Measurements from ENCODE around the gene TMEM260.
"Not testable (repeated sequence)": the region's sequence is repeated elsewhere in the genome, so short reads cannot be mapped to it uniquely, and the experiment has no call there.

TMEM260 gene

GRCh38 chr14:56603648-56604047 lies 24.1 kb downstream of the TMEM260 start:
- DNase-seq: no peak

GRCh38 chr14:56608689-56609088 lies 29.1 kb downstream of the TMEM260 start:
- DNase-seq: no peak

GRCh38 chr14:56611663-56612062 lies 32.1 kb downstream of the TMEM260 start:
- DNase-seq: not testable (repeated sequence)

DNA sequence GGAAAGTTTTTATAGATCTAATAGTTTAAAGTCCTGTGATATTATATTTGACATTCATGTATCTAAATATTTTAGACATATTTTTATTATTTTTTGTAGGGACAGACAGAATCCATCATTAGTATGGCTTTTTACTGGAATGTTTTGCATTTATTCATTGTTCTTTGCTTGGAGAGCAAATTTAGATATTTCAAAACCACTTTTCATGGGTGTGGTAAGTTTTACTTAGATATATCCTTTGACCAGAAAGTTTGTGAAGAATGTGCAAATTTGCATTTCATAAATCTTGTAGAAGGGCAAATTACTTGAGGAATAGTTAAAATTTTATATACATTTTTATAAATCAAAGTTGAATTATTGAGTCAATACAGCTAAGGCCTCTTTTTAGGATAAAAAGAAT lies 37.5 kb downstream of the TMEM260 start:
- no peak for DNase-seq

DNA sequence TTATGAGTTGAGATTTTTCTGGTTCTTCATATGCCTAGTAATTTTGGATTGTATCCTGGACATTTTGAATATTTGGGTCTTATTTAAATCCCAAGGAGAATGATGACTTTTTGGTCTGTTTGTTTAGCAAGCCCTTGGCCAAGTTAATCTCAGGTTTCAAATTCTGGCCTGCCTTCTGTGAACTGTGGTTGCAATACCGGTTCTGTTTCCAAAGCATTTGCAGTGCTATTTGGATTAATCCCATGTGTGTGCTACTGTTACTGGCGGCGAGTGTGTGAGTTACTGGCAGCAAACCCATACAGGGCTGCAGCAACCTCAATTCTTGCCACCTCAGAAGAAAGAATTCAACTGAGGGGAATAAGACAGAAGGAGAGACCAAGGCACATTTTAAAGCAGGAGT lies 51.1 kb downstream of the TMEM260 start:
- no peak for DNase-seq

GRCh38 chr14:56632195-56632594 lies 52.6 kb downstream of the TMEM260 start:
- no peak for DNase-seq

- DNase-seq: no peak
These were observed 53.9 kb downstream of the TMEM260 start for GRCh38 chr14:56633544-56633943.

- DNase-seq: no peak
These were observed 55.4 kb downstream of the TMEM260 start for GRCh38 chr14:56635041-56635440.

GRCh38 chr14:56647493-56647892 lies 67.9 kb downstream of the TMEM260 start:
- DNase-seq: no peak

DNA sequence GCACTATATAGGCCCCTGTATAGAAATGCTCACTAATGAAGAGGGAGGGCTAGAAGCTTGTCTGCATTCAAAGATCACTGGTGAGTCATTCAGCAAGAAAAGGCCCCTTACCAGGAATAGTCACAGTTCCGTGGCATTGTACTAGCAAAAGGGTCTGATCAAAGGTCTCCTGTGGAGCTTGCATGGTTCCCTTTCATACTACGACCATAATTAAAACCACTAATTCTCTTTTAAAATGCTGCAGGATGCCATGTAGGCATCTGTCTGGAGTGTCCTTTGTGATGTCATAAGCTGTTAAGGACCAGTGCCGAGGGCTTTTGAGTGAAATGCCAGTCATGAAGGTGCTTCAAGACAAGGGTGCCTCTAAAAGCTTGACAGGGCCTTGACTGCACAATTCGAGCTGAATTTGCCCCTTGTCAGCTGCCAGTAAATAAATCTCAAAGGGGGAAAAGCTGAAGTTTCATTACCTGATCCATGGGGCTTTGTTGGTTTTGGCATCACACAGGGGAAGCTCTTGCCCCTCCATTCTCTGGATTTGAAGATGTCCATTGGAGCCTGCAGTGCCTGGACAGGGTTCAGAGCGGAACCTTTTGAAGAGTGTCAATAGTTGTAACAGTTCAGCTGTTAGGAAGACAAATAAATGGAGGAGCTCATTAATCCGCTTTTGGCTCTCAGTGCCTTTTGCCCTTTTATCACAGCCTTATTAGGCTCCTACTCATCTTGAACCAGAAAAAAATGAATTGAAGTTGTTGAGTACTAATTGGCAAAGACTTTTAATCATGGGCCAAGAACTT lies 69.1 kb downstream of the TMEM260 start:
- DNase-seq: no peak

DNA sequence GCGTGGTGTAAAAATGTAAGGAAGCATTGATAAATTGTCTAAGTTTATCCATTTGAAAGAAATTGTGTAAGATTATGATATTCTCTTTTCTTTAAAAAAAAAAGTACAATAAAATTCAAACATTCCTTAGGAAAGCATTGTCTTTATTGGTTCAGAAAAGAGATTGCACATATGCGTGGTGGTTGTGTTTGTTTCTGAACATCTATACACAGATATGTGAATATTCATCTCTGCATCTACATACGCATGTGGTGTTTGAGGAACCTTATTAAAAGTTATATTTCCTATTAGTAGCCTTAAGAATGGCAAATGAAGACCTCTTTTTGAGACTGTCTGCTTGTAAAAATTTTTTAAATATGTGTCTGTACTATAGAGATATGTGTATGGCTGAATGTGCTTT lies 69.8 kb downstream of the TMEM260 start:
- DNase-seq: no peak

GRCh38 chr14:56650048-56650447 lies 70.5 kb downstream of the TMEM260 start:
- DNase-seq: no peak

DNA sequence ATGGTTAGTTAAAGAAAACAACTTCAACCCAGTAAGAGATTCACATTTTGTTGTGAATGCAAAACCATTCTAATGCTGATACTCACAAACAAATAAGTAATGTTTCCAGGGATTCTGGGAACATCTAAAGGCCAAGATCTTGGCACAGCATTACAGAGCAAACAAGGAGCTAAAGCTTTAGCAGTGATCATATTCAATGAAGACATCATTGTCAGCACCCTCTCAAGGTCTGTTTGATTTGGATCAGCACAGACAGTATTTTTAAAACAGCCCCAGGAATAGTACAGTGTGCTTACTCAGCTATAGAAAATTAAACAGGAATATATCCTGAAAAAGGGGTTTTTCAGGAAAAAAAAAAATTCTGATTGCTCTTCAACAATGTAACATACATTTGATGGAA lies 71.4 kb downstream of the TMEM260 start:
- no peak for DNase-seq

- DNase-seq: no peak
These were observed 78.0 kb downstream of the TMEM260 start for GRCh38 chr14:56657604-56658003.

- DNase-seq: no peak
These were observed 79.8 kb downstream of the TMEM260 start for GRCh38 chr14:56659378-56659777.

DNA sequence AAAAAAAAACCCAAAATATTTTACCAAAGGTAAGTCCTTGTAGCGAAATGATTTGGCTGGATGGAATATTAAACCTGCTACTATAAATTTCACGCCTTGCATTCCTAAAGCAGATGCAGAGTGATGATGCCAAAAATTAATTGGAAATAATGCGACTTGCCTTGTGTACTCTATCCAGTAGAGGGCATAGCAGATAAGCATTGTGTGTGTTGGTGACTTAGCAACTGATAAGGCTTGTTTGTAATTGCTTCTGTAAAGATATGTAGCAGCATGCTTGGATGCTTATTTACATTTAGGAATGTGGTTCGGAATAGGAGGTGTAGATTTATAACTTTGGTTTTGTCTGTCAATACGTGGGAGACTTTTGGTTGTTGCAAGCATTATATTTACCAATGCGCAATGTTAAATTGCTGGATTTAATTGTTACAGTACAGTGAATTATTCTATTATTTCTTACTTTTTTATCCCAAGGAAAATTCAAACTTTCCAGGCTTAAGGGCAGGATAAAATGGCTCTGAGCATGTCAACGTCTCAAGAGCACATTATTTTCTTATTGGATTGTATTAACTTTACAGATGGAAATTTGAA lies 80.5 kb downstream of the TMEM260 start:
- no peak for DNase-seq

- DNase-seq: no peak
These were observed 81.2 kb downstream of the TMEM260 start for GRCh38 chr14:56660677-56661389.

- no peak for DNase-seq
These were observed 81.9 kb downstream of the TMEM260 start for GRCh38 chr14:56661478-56661877.

DNA sequence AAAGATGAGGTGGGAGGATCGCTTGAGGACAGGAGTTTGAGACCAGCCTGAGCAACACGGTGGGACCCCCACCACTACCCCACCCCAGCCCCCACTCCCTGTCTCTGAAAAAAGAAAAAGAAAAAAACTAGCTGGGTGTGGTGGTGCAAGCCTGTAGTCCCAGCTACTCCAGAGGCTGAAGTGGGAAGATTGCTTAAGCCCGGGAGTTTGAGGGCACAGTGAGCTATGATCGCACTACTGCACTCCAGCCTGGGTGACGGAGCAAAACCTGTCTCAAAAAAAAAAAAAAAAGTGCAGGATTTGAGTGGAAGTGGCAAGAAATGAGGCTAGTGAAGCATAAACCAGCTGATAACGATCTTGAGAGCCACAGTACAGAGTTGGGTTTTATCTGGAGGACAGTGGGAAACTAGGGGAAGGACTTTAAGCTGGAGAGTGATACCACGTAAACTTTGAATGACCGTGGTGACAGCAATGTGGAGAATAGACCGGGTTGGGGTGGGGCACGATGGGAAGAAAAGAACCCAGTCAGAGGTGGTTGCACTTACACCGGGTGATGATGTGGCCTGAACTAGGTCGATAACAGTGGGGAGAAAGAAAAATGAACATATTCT lies 85.3 kb downstream of the TMEM260 start:
- DNase-seq: no peak

GRCh38 chr14:56666294-56666693 lies 86.7 kb downstream of the TMEM260 start:
- DNase-seq: no peak

DNA sequence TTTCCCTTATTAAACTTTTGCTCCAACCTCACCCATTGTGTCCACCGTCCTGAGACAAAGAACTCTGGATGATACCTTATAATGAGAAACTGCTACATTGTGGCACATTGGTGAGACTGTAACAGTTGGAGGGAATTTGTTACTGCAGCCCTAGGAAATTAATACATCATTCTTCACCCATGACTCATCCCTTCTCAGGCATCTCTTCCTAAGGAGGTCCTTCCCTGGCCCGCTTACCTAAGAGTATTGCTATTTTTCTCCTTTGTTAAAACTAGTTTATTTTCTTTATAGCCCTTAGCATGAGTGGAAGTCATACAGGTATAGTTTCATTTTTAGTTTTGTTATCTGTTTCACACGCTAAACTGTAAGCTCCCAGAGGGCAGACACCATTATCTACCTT lies 87.1 kb downstream of the TMEM260 start:
- DNase-seq: no peak

GRCh38 chr14:56667290-56667689 lies 87.7 kb downstream of the TMEM260 start:
- DNase-seq: not testable (repeated sequence)

DNA sequence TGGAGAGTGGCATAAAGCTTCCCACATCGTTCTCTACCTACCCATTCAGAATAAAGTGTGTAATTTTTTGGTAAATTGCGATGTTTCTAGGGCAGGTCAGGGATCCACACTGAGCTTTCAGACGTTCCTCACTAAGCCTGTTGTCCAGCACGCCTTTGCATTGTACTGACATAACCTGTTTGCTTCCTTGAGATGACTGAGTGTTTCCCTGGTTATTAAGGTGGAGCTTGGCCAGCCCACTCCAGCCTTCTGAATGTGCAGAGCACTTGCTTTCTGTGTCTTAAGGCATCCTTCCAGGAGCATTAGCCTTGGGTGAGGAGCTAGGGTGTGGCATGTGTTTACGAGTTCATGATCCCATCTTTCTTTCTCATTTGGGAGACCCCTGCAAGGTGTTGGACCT lies 96.4 kb downstream of the TMEM260 start:
- DNase-seq: no peak

DNA sequence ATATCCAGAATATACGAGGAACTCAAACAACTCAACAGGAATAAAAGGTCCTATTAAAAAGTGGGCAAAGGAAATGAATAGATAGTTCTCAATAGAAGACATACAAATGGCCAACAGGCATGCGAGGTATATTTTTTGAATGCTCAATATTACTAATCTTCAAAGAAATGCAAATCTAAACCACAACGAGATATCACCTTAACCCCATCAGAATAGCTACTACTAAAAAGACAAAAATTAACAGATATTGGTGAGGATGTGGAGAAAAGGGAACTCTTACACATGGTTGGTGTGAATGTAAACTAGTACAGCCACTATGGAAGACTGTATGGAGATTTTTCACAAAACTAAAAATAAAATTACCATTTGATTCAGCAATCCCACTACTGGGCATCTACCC lies 99.2 kb downstream of the TMEM260 start:
- DNase-seq: no peak

Measured in activated CD4-positive, alpha-beta T cell treated with anti-CD3 and anti-CD28 coated beads for 48 hours (primary cell).